Lower leg skin (tissue), 4 donors: Measurements from ENCODE around the gene TBX20. TPM values are rescaled to one million over a fixed set of nuclear protein-coding genes. Genes with fewer than 3 reads are reported as not detected.

Experiments
- DNase-seq, 2 donors: peaks; one replicate each; pipeline ENCODE4 v3.0.0-alpha.2; 2019; ENCODE audit warnings: low spot score in 2 of 2
- H3K4me3 ChIP-seq: fragments of 200-600 bp; sonication (generic); 2 replicates; pipeline ENCODE4 v1.5.1; 2017; ENCODE audit warnings: mild to moderate bottlenecking, low read depth; ENCODE audit not compliant: poor library complexity, severe bottlenecking
- POLR2A ChIP-seq, 2 donors: fragments of 450-650 bp; IDR thresholded peaks; one replicate each; pipeline ENCODE4 v1.6.1; 2016 to 2017; ENCODE audit warnings: antibody characterized with exemption in 2 of 2, mild to moderate bottlenecking in 1 of 2, moderate library complexity in 1 of 2
- WGBS, 2 donors: methylation state at CpG; one replicate each; pipeline ENCODE4 v1.1.5; 2018; 5-methylcytosine and 5-hydroxymethylcytosine counted together
- intact Hi-C: fragments of 100-400 bp; cut with DNase I; formaldehyde crosslinking; loops from one replicate; pipeline ENCODE4 v1.15.0; 2023; ENCODE audit warnings: low total_unique reads
- total RNA-seq, 4 donors: library from RNA; depleted of rRNA; stranded (reverse); fragments of >200 nt; gene quantifications; one replicate each; pipeline ENCODE4 v1.1.0, GENCODE V29; 2016
- TF ChIP-seq, protein P1 (sequence below), 3 donors: fragments of 450-650 bp; IDR thresholded peaks; one replicate each; pipeline ENCODE4 v1.5.1; 2016; ENCODE audit warnings: antibody characterized with exemption in 3 of 3, mild to moderate bottlenecking in 3 of 3, moderate library complexity in 2 of 3

Gene TBX20
- total RNA-seq, 4 donors from 2014 or later = not detected

DNA sequence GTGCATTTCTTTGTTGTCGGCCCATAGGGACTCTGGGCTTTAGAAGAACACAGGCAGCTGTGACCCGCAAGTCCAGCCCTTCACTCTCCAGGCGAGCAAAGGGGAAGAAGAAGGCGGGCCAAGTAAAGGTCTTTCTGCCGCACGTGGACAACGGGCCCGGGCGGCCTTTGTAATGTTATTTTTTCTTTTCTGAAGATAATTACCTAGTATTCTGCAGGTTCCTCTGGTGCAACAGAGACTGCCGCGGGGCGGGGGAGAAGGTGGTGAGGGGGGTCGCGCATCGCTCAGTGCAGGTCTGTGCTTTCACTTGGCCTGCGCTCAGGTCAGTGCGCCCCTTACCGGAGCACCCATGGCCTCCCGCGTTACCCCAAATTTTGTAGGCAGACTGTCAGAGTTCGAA is 7.1 kb upstream of the TBX20 start:
- no peak overlapping the region for H3K4me3 ChIP-seq
- intact Hi-C loops = no loop called here
- no peak for TF ChIP-seq POLR2A (IDR thresholded peaks at IDR 0.05)
- TF ChIP-seq, protein P1, sequence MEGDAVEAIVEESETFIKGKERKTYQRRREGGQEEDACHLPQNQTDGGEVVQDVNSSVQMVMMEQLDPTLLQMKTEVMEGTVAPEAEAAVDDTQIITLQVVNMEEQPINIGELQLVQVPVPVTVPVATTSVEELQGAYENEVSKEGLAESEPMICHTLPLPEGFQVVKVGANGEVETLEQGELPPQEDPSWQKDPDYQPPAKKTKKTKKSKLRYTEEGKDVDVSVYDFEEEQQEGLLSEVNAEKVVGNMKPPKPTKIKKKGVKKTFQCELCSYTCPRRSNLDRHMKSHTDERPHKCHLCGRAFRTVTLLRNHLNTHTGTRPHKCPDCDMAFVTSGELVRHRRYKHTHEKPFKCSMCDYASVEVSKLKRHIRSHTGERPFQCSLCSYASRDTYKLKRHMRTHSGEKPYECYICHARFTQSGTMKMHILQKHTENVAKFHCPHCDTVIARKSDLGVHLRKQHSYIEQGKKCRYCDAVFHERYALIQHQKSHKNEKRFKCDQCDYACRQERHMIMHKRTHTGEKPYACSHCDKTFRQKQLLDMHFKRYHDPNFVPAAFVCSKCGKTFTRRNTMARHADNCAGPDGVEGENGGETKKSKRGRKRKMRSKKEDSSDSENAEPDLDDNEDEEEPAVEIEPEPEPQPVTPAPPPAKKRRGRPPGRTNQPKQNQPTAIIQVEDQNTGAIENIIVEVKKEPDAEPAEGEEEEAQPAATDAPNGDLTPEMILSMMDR (IDR thresholded peaks at IDR 0.05) = no peak
- DNase-seq = no peak
- WGBS, 2 donors = 15 to 18% methylated on average over 19 to 21 of the region's 21 CpGs

- intact Hi-C loops = no loop called here
- TF ChIP-seq, protein P1 (IDR thresholded peaks at IDR 0.05) = no peak
- no peak for TF ChIP-seq POLR2A (IDR thresholded peaks at IDR 0.05)
- no peak for DNase-seq
- no peak overlapping the region for H3K4me3 ChIP-seq
- WGBS, 2 donors = 36 to 51% methylated on average over 7 of the region's 7 CpGs
These were observed 6.3 kb upstream of the TBX20 start for GRCh38 chr7:35260246-35260645.

GRCh38 chr7:35259523-35259908 is 5.6 kb upstream of the TBX20 start:
- WGBS, 2 donors = 11 to 17% methylated on average over 6 of the region's 6 CpGs
- no peak for TF ChIP-seq POLR2A (IDR thresholded peaks at IDR 0.05)
- TF ChIP-seq, protein P1 (IDR thresholded peaks at IDR 0.05) = no peak

GRCh38 chr7:35258868-35259522 is 5.1 kb upstream of the TBX20 start:
- intact Hi-C loops = no loop called here
- no peak overlapping the region for H3K4me3 ChIP-seq
- 9 to 17% methylated on average over 27 of the region's 27 CpGs for WGBS, 2 donors
- DNase-seq = no peak
- TF ChIP-seq, protein P1 (IDR thresholded peaks at IDR 0.05) = no peak
- no peak for TF ChIP-seq POLR2A (IDR thresholded peaks at IDR 0.05)

More at GRCh38 chr7:35259523-35259908, 5.6 kb upstream of the TBX20 start:
- intact Hi-C loops = no loop called here
- no peak overlapping the region for H3K4me3 ChIP-seq
- no peak for DNase-seq

DNA sequence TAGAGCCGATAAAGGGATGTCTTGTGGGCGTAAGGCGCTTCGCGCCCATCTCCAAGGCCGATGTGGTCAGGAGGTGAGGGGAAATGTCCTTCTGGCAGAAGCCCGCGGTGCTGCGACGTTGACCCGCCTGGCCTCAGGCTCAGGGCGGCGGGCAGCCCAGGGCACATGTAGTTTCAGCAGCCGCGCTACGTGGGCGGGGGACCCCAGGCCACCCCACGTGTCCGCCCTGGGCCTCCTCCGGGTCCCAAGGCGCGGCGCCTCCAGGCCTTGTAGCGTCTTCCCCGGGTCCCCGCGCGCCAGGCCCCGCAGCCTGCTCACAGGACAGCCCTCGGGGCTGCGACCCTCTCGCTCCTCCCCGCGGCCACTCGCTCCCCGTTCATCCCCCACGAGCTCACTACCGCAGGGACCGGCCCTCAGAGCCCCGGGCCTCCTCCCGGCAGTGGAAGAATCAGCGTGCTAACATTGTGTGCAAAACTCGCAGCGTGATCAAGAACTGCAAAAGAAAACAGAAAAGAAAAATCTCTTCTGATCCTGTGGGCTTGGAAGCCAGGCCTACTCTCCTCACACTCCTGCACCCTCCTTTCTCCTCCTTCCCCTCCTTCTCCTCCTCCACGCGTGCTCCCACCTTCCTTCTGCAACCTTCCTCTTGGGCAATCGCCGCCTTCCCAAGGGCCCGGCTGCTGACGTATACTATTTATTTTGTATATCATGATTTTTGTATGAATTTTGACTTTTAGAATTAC is 4.4 kb upstream of the TBX20 start:
- intact Hi-C loops = no loop called here
- 7 to 21% methylated on average over 27 to 46 of the region's 50 CpGs for WGBS, 2 donors
- no peak for DNase-seq
- TF ChIP-seq POLR2A (IDR thresholded peaks at IDR 0.05) = no peak
- TF ChIP-seq, protein P1 (IDR thresholded peaks at IDR 0.05) = no peak
- H3K4me3 ChIP-seq = no peak overlapping the region
